UCSD-AML1 (cell line): ENCODE data around the gene FOXL2NB.

Experiments
- DNase-seq: peaks from one replicate; lab custom pipeline; 2025; ENCODE audit not compliant: unreplicated experiment; lab: John Stamatoyannopoulos, UW

The FOXL2NB gene

GRCh38 chr3:138987181-138987580, 40.2 kb downstream of the FOXL2NB start:
- no peak for DNase-seq

GRCh38 chr3:138995706-138996105, 48.7 kb downstream of the FOXL2NB start:
- no peak for DNase-seq
